ENCODE data around the gene PRKG2.
"Not testable (repeated sequence)": the region's sequence is repeated elsewhere in the genome, so short reads cannot be mapped to it uniquely, and the experiment has no call there.

Gene PRKG2

DNA sequence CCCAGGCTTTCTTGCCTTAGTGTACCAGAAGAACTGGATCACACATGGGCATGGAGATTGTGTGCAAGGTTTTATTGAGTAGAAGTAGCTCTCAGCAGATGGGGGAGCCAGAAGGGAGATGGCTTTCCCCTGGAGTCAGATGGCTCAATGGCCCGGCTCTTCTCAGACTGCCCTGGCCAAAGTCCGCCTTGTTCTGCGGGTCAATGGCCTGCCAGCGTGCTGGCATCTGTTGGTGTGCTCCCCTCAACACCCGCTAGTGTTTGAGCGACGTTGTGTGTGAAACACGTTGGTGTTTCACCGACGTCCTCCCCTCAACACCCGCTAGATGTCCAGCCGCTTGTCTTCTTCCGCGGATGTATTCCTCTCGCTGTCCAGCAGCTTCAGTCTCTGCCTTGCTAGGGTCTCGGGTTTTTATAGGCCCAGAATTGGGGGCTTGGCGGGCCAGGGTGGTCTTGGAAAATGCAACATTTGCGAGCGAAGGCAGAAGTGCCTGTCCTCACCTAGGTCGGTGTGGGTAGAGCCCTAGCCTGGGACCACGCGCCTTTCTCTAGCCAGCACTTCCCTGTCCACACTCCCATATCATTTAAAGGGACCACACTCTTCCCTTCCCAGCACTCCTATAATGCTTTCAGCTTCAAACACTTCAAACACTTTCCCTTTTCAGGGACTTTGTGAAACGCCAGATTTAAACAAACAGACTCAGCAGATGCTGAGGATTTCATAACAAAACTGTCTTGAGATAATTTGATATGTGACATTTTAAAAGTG, 21.1 kb upstream of the PRKG2 start:
- Histone ChIP-seq H3K36me3 (ENCODE audit: control insufficient read depth, insufficient read depth, low read length) (no peaks in the 10 kb centered on the region), H3K9me3 (ENCODE audit: control insufficient read depth, low read length) (no peaks in the 10 kb centered on the region), H3K27me3 (ENCODE audit: control insufficient read depth, insufficient read depth, low read length) (no peaks in the 10 kb centered on the region), H3K4me3 (ENCODE audit: low read length) (no peak overlapping the region), H3K9ac (ENCODE audit: low read length) (no peak overlapping the region), H3K4me1 (ENCODE audit: control insufficient read depth, insufficient read depth, low read length) (no peaks in the 10 kb centered on the region)

DNA sequence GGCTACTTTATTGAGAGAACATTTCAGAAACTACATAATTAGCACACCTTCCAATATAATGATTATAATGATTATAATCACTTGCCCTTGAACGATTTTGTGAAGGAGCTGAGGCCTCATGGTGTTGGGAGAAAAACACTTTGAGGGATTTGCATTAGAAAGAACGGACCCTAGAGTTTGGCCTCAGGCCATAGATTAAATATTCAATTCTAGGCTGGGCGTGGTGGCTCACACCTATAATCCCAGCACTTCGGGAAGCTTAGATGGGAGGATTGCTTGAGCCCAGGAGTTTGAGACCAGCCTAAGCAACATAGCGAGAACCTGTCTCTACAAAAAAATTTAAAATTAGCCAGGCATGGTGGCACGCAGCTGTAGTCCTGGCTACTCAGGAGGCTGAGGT, 12.9 kb upstream of the PRKG2 start:
- Histone ChIP-seq H3K4me3 (ENCODE audit: low read length) (no peak overlapping the region), H3K9ac (ENCODE audit: low read length) (no peak overlapping the region), H3K4me1 (ENCODE audit: control insufficient read depth, insufficient read depth, low read length) (no peaks in the 10 kb centered on the region), H3K9me3 (ENCODE audit: control insufficient read depth, low read length) (no peaks in the 10 kb centered on the region), H3K36me3 (ENCODE audit: control insufficient read depth, insufficient read depth, low read length) (no peaks in the 10 kb centered on the region), H3K27me3 (ENCODE audit: control insufficient read depth, insufficient read depth, low read length) (no peaks in the 10 kb centered on the region)

DNA sequence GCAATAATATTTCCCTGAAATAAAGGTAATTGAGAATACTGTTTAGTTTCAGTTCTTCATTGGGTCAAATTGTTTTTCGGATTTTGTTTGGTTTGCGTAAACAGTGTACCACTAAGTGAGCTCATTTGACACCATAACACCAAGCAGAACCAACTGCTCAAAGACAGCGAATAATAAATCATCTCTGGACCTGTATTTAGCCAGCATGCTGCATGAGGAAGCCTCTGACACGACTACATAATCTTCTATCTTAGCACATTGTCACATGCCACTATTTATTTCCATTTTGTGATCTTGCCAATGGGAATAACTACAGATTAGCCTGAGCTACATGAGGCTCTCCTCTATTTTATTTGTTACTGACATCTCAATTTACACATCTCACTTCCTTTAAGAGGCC, 12.1 kb upstream of the PRKG2 start:
- Histone ChIP-seq H3K9me3 (ENCODE audit: control insufficient read depth, low read length) (no peaks in the 10 kb centered on the region), H3K36me3 (ENCODE audit: control insufficient read depth, insufficient read depth, low read length) (no peaks in the 10 kb centered on the region), H3K9ac (ENCODE audit: low read length) (no peak overlapping the region), H3K4me1 (ENCODE audit: control insufficient read depth, insufficient read depth, low read length) (no peaks in the 10 kb centered on the region), H3K4me3 (ENCODE audit: low read length) (no peak overlapping the region), H3K27me3 (ENCODE audit: control insufficient read depth, insufficient read depth, low read length) (no peaks in the 10 kb centered on the region)

DNA sequence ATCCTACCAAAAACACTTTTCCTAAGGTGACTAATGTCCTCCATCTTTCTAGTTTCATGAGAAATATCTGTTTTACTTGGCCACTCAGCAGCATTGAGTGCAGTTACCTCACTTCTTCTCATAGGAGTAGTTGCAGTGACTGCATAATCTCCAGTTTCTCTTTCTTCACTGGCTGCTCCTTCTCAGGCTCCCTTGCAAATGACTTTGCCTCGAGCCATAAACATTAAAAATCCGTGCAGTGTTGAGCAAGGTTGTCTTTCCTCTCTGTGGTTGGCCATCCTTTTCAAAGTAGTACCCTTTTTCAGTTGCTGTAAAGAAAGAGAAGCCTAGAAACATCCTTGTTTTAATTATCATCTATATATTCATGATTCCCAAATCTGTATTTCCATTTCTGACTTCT, 10.2 kb upstream of the PRKG2 start:
- Histone ChIP-seq H3K4me3 (ENCODE audit: low read length) (no peak overlapping the region), H3K9ac (ENCODE audit: low read length) (no peak overlapping the region), H3K9me3 (ENCODE audit: control insufficient read depth, low read length) (no peaks in the 10 kb centered on the region), H3K36me3 (ENCODE audit: control insufficient read depth, insufficient read depth, low read length) (no peaks in the 10 kb centered on the region), H3K4me1 (ENCODE audit: control insufficient read depth, insufficient read depth, low read length) (no peaks in the 10 kb centered on the region), H3K27me3 (ENCODE audit: control insufficient read depth, insufficient read depth, low read length) (no peaks in the 10 kb centered on the region)

DNA sequence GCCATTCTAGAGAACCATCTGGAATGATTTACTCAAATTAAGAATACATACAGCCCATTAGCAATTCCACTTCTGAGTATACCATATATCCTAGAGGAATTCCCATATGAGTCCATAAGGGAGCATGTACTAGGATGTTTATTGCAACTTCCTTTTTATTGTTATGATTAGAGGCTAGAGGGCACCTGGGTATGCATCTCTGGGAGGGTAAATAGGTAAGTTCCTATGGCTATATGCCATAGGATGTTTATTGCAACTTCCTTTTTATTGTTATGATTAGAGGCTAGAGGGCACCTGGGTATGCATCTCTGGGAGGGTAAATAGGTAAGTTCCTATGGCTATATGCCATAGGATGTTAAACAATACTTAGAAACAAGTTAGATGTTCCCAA, 7.1 kb upstream of the PRKG2 start:
- H3K27me3 ChIP-seq (ENCODE audit: control insufficient read depth, insufficient read depth, low read length); H3K9ac ChIP-seq (ENCODE audit: low read length); H3K9me3 ChIP-seq (ENCODE audit: control insufficient read depth, low read length); H3K4me3 ChIP-seq (ENCODE audit: low read length); H3K36me3 ChIP-seq (ENCODE audit: control insufficient read depth, insufficient read depth, low read length); H3K4me1 ChIP-seq (ENCODE audit: control insufficient read depth, insufficient read depth, low read length): not testable (repeated sequence)

DNA sequence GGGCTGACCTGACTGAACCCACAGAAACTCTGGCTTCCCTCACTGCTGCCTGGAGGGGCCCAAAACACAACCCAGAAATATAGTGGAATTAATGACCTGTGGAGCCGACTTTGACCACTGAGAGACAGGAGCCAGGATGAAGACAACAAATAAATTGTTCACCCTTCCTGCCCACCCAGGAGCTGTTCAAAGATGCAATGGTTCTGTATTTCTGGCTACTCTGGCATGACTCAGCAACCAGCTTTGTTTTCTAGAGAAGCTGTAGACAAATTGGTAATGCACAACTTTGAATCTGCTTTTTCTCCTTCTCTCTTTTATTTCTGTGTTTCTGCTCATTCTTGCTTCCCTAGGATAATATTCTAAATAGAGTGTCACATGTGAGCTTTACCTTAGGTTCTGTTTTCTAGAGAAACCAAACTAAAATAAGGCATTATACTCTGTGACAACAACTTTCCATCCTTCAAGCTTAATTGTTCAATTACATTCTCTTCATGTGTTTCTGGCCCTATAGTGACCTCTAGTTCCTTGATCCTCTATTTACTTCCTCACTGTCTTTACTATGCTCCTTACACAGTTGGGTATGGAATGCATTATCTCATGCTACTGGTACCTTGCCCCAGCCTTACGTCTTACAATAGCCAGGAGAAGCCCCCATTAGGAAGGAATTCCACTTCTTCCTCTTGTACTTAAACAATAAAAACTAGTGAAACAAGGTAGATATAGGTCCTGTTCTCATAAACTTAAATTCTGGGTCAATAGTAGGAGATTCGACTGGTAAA, 6.5 kb upstream of the PRKG2 start:
- Histone ChIP-seq H3K4me3 (ENCODE audit: low read length) (no peak overlapping the region), H3K9ac (ENCODE audit: low read length) (no peak overlapping the region), H3K36me3 (ENCODE audit: control insufficient read depth, insufficient read depth, low read length) (no peaks in the 10 kb centered on the region), H3K4me1 (ENCODE audit: control insufficient read depth, insufficient read depth, low read length) (no peaks in the 10 kb centered on the region), H3K9me3 (ENCODE audit: control insufficient read depth, low read length) (no peaks in the 10 kb centered on the region), H3K27me3 (ENCODE audit: control insufficient read depth, insufficient read depth, low read length) (peaks cover under 1% of the 10 kb centered on the region)

DNA sequence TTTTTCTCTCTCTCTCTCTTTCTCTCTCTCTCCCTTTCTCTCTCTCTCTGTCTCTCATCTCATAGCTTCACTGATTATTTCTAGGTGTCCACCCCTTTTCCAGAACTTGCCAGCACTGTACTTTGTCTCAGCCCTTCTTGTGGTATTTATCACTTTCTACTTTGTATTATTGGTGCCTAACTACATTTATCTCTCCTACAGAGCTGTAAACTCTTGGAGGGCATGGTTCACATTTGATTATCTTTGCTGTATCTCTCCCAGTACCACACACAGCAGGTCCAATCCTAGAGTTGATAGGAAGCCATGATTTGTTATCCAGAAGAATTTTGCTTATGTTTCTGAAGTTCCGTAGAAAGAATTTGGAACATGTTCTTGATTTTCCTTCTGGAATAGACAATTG, 5.2 kb upstream of the PRKG2 start:
- Histone ChIP-seq H3K9ac (ENCODE audit: low read length) (no peak overlapping the region), H3K27me3 (ENCODE audit: control insufficient read depth, insufficient read depth, low read length) (peaks cover 12% of the 10 kb centered on the region), H3K4me3 (ENCODE audit: low read length) (no peak overlapping the region), H3K4me1 (ENCODE audit: control insufficient read depth, insufficient read depth, low read length) (peaks cover 3% of the 10 kb centered on the region), H3K36me3 (ENCODE audit: control insufficient read depth, insufficient read depth, low read length) (no peaks in the 10 kb centered on the region), H3K9me3 (ENCODE audit: control insufficient read depth, low read length) (no peaks in the 10 kb centered on the region)

DNA sequence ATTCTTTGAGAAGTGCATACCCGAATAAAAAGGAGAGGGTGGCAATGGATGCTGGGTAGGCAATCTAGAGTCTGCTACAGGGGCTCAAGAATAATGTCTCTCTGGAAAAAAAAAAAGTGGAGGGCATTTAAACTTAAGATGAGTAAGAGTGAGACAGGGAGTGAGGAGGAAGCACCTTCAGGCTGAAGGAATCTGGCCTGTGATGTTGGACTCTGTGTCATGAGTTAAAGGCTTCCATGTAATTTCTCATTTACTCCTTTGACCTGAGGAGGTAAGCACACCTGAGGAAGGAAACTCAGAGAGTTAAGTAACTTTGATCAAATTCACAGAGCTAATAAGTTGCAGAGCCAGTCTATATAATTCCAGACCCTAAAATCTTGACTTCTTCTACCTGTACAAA, 3.2 kb upstream of the PRKG2 start:
- no peak overlapping the region for H3K9ac ChIP-seq (ENCODE audit: low read length)
- peaks cover 12% of the 10 kb centered on the region for H3K4me1 ChIP-seq (ENCODE audit: control insufficient read depth, insufficient read depth, low read length)
- H3K27me3 ChIP-seq (ENCODE audit: control insufficient read depth, insufficient read depth, low read length): peaks cover 32% of the 10 kb centered on the region
- no peaks in the 10 kb centered on the region for H3K36me3 ChIP-seq (ENCODE audit: control insufficient read depth, insufficient read depth, low read length)
- no peak overlapping the region for H3K4me3 ChIP-seq (ENCODE audit: low read length)
- H3K9me3 ChIP-seq (ENCODE audit: control insufficient read depth, low read length): no peaks in the 10 kb centered on the region

DNA sequence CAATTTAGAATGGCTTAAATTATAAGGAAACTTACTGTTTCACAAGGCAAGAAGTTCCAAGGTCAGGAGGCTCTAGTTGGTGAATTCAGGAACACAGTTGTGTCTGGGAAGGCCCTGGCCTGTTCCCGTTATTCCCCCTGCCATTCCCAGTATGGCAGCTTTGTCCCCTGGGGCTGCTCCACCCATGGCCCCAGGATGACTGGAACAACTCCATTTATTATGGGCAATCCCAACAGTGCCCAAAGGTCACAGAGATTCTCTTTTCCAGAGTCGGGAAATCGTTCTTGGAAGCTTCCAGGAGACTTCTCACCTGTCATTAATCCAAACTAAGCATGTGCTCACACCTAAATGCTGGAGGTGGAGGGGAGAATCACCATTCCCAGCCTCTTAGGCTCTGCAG, 2.8 kb upstream of the PRKG2 start:
- peaks cover 36% of the 10 kb centered on the region for H3K27me3 ChIP-seq (ENCODE audit: control insufficient read depth, insufficient read depth, low read length)
- H3K9me3 ChIP-seq (ENCODE audit: control insufficient read depth, low read length): no peaks in the 10 kb centered on the region
- peaks cover 12% of the 10 kb centered on the region for H3K4me1 ChIP-seq (ENCODE audit: control insufficient read depth, insufficient read depth, low read length)
- H3K36me3 ChIP-seq (ENCODE audit: control insufficient read depth, insufficient read depth, low read length): no peaks in the 10 kb centered on the region
- no peak overlapping the region for H3K4me3 ChIP-seq (ENCODE audit: low read length)
- H3K9ac ChIP-seq (ENCODE audit: low read length): no peak overlapping the region

DNA sequence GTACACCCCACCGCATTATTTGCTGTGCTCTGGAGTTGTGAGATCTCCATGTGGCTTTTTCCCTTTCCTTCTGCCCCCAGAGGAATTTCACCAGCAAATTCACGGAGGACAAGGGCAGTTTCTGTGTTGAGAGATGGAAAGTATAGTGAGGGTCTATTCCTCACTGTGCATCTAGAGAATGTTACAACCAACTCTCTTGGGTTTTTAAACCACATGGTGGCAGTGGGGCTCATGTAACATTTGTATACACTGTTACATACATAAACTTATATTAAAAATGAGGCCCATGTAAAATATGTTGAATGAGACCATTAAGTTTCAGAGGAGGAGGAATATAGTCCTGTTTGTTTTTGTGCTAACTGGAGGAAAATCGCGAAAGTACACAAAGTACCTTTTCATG, 909 bp upstream of the PRKG2 start:
- H3K4me3 ChIP-seq (ENCODE audit: low read length): no peak overlapping the region

DNA sequence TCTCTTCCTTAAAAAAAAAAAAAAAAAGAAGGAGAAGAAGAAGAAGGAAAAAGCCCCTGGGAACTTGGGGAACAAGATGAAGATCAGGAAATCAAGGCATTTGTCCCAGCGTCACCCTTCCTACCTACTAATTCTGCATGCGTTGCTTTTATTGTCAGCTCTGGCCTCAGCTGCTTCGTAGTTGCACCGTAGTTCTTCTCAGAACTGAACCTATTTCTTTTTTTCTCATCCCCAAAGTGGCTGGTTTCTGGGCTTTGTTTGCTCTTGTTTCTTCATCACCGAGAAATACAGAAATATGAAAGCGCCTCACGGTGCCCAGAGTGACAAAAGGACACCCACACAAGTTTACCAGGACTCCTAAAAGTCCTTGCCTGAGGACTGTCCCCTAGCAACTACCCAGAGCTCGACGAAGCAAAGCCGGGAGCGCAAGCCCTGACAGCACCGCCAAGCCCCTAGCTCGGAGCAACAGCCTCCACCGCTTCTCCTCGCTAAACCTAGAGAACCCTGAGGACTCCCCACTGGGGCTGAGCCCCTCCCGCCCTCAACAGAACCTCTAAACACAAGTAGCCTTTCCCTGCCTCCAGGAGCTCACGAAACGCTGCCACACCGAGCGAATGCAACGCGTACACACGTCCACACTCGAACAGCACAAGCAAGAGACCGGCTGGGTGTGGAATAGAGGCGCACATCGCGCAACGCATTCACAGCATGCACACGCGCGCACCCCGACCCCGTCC, 710 bp downstream of the PRKG2 start:
- H3K9ac ChIP-seq (ENCODE audit: low read length): no peak overlapping the region
- no peak overlapping the region for H3K4me3 ChIP-seq (ENCODE audit: low read length)
- no peaks in the 10 kb centered on the region for H3K36me3 ChIP-seq (ENCODE audit: control insufficient read depth, insufficient read depth, low read length)
- H3K4me1 ChIP-seq (ENCODE audit: control insufficient read depth, insufficient read depth, low read length): peaks cover 12% of the 10 kb centered on the region
- peaks cover 44% of the 10 kb centered on the region for H3K27me3 ChIP-seq (ENCODE audit: control insufficient read depth, insufficient read depth, low read length)
- no peaks in the 10 kb centered on the region for H3K9me3 ChIP-seq (ENCODE audit: control insufficient read depth, low read length)

More for the DNA sequence above, 909 bp upstream of the PRKG2 start:
- H3K4me1 ChIP-seq (ENCODE audit: control insufficient read depth, insufficient read depth, low read length): peaks cover 12% of the 10 kb centered on the region
- no peaks in the 10 kb centered on the region for H3K36me3 ChIP-seq (ENCODE audit: control insufficient read depth, insufficient read depth, low read length)
- H3K27me3 ChIP-seq (ENCODE audit: control insufficient read depth, insufficient read depth, low read length): peaks cover 44% of the 10 kb centered on the region
- H3K9me3 ChIP-seq (ENCODE audit: control insufficient read depth, low read length): no peaks in the 10 kb centered on the region
- H3K9ac ChIP-seq (ENCODE audit: low read length): no peak overlapping the region

DNA sequence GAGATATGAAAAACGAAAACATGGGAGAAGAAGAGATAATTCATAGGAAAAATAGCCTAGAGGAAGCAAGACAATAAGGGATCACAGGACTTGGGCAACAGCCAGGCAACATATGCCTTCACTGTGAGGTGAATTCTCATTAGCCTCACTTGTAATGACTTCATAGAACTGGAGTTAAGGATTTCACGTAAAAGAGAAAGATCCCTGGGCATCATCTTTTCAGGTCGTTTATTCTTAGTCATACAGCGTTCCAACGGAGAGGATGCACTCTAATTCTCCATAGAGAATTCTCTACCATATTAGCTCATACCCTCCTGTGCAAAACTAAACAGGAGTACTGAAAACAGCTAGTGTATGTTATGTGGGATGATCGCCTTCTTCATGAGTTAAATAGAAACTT, 1.4 kb downstream of the PRKG2 start:
- Histone ChIP-seq H3K36me3 (ENCODE audit: control insufficient read depth, insufficient read depth, low read length) (no peaks in the 10 kb centered on the region), H3K27me3 (ENCODE audit: control insufficient read depth, insufficient read depth, low read length) (peaks cover 44% of the 10 kb centered on the region), H3K4me3 (ENCODE audit: low read length) (no peak overlapping the region)

More for the DNA sequence above, 1.4 kb downstream of the PRKG2 start:
- Histone ChIP-seq H3K4me1 (ENCODE audit: control insufficient read depth, insufficient read depth, low read length) (peaks cover 12% of the 10 kb centered on the region), H3K9ac (ENCODE audit: low read length) (no peak overlapping the region), H3K9me3 (ENCODE audit: control insufficient read depth, low read length) (no peaks in the 10 kb centered on the region)
